B cell (primary cell): ENCODE data around the gene WASF2.

Experiments used
- CTCF ChIP-seq: fragments of 200-600 bp; IDR thresholded peaks from one replicate; pipeline ENCODE4 v1.8.0; 2022; ENCODE audit warnings: antibody characterized with exemption, mild to moderate bottlenecking
- EZH2 ChIP-seq: IDR thresholded peaks from 2 replicates; pipeline ENCODE4 v1.6.1; 2012; ENCODE audit warnings: borderline replicate concordance, low read depth, mild to moderate bottlenecking, moderate library complexity, low read length; ENCODE audit not compliant: insufficient read depth, poor library complexity, severe bottlenecking

- no peak for TF ChIP-seq EZH2
- TF ChIP-seq CTCF, result no peak
Measured at GRCh38 chr1:27521861-27522431, 32.0 kb upstream of the WASF2 start.
